ENCODE data around the gene ANAPC16. TPM values are rescaled to one million over a fixed set of nuclear protein-coding genes. Genes with fewer than 3 reads are reported as not detected.

ANAPC16 gene
- total RNA-seq, 1 donor from 2014 or later = 113 TPM

- peak overlapping the region; percentile 92 for H3K27ac ChIP-seq
- H3K4me1 ChIP-seq = peaks cover 84% of the 10 kb centered on the region
- H3K4me3 ChIP-seq = no peak overlapping the region
Measured at GRCh38 chr10:72258617-72259016, 42.8 kb downstream of the ANAPC16 start.

DNA sequence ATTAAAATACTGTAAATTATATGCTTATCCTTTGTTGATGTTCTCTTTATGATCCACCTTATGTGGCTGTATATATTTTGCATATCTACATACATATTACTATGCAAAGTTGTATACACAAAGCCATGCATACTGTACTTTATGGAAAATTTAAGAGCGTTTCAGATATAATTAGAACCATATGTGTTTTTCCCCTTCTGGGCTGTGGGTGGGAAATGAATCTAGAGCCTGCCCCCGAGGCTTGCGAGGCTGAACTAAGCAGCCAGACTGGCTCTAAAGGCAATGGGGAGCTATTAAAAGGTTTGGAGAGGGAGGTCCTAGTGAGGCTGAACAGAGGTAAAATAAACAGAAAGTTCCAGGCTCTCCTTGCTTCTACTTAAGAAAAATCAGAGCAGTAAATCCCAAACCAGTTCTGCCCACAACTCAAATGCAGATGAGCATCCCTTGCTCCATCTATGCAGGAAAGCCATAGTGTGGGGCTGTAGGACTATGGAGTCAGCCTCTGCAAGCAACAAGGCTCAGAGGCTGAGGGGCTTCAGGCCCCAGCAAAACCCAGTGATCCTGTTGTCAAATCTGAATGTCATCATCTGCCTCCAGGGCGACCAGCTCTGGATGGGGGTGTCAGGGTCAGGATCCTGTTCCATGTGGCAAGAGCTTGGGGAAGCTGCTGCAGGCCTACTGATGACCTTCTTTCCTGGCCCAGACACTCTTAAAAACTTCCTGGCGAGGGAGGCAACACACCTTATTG, 43.9 kb downstream of the ANAPC16 start:
- Histone ChIP-seq H3K9me3 (no peaks in the 10 kb centered on the region), H3K36me3 (no peaks in the 10 kb centered on the region), H3K27ac (peak overlapping the region; percentile 92), H3K4me1 (peaks cover 80% of the 10 kb centered on the region), H3K27me3 (ENCODE audit: low read depth) (no peaks in the 10 kb centered on the region), H3K4me3 (no peak overlapping the region)
- DNase-seq = no peak
- intact Hi-C loops (cut with DNase I) = no loop called here
- no peak for TF ChIP-seq CTCF (IDR thresholded peaks at IDR 0.05)
- ATAC-seq = no peak

More at GRCh38 chr10:72258617-72259016, 42.8 kb downstream of the ANAPC16 start:
- no peak for DNase-seq
- intact Hi-C loops (cut with DNase I) = no loop called here
- no peak for ATAC-seq
- Histone ChIP-seq H3K36me3 (no peaks in the 10 kb centered on the region), H3K27me3 (ENCODE audit: low read depth) (no peaks in the 10 kb centered on the region), H3K9me3 (no peaks in the 10 kb centered on the region)
- TF ChIP-seq CTCF (IDR thresholded peaks at IDR 0.05) = no peak

DNA sequence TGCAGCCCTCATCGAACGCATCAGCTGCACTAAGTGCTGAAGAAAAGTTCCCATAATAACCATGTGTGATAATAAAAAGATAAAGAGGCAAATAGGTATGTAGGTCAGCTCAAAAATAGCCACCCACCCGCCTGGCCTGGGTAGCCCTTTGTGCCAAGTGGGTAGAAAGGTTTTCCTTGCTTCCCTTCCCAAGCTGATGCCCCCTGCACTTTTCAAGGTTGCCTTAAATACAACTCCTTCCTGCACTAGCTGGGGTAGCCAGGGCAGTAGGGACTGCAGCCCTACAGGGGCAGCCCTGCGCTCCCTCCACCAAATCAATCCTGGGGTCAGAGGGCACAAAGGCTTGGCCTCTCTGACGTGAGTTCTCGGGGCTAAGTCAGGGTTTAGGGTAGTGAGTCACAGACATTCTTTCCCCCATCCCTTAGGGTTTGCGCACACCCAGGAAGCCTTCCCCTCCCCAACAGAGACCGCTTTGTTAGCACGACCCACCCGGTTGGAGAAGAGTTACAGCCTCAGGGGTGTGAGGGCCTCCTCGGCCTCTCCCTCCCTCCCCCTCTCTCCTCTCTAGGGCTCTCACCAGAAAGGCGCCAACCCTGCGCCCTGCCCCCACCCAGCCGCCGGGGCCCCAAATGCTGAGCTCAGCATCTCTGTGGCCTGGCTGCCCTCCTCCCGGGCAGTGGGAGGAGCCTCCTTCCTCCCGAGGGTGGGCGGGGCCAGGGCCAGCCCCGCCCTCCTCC, 44.6 kb downstream of the ANAPC16 start:
- Histone ChIP-seq H3K4me1 (peaks cover 73% of the 10 kb centered on the region), H3K27ac (peak overlapping the region; percentile 92), H3K4me3 (peak overlapping the region; percentile 59), H3K27me3 (ENCODE audit: low read depth) (no peaks in the 10 kb centered on the region), H3K9me3 (no peaks in the 10 kb centered on the region), H3K36me3 (no peaks in the 10 kb centered on the region)
- intact Hi-C loops (cut with DNase I) = no loop called here
- peak; percentile 90 to 96 for ATAC-seq
- no peak for TF ChIP-seq CTCF (IDR thresholded peaks at IDR 0.05)
- peak; percentile 87 for DNase-seq

- DNase-seq (no peak), ATAC-seq (peak; percentile 15 to 31)
- intact Hi-C loops (cut with DNase I) = no loop called here
- no peak for TF ChIP-seq CTCF (IDR thresholded peaks at IDR 0.05)
- peaks cover 65% of the 10 kb centered on the region for H3K4me1 ChIP-seq
- no peaks in the 10 kb centered on the region for H3K27me3 ChIP-seq (ENCODE audit: low read depth)
- no peaks in the 10 kb centered on the region for H3K36me3 ChIP-seq
- H3K27ac ChIP-seq = peak overlapping the region; percentile 92
- no peaks in the 10 kb centered on the region for H3K9me3 ChIP-seq
- peak overlapping the region; percentile 59 for H3K4me3 ChIP-seq
Measured at GRCh38 chr10:72260976-72261783, 45.4 kb downstream of the ANAPC16 start.

GRCh38 chr10:72261784-72262404, 46.1 kb downstream of the ANAPC16 start:
- Histone ChIP-seq H3K27ac (peak overlapping the region; percentile 92), H3K36me3 (no peaks in the 10 kb centered on the region), H3K27me3 (ENCODE audit: low read depth) (no peaks in the 10 kb centered on the region), H3K4me3 (peak overlapping the region; percentile 59), H3K9me3 (no peaks in the 10 kb centered on the region), H3K4me1 (peaks cover 58% of the 10 kb centered on the region)
- intact Hi-C loops (cut with DNase I) = no loop called here
- DNase-seq = no peak
- ATAC-seq = no peak
- no peak for TF ChIP-seq CTCF (IDR thresholded peaks at IDR 0.05)
